Naive thymus-derived CD4-positive, alpha-beta T cell (primary cell): ENCODE measurements around the gene MFSD8. TPM values are rescaled to one million over a fixed set of nuclear protein-coding genes. Genes with fewer than 3 reads are reported as not detected.
A peak's percentile ranks its signal among the peaks of the same experiment; 100 is the strongest.
"Not testable (repeated sequence)": the region's sequence is repeated elsewhere in the genome, so short reads cannot be mapped to it uniquely, and the experiment has no call there.

Experiments
- ATAC-seq: fragments of 150-1000 bp; cut with Tn5 transposase; 2 replicates; pipeline ENCODE4 v1.10.0; 2021; ENCODE audit warnings: mild to moderate bottlenecking, moderate library complexity
- CTCF ChIA-PET: fragments of 350-600 bp; sonication (Branson Sonifier 250); formaldehyde crosslinking; loops from one replicate; lab custom pipeline; 2021; ENCODE audit warnings: antibody characterized with exemption; lab: Charles Lee
- POLR2A ChIA-PET: fragments of 350-600 bp; sonication (Branson Sonifier 250); formaldehyde crosslinking; loops from one replicate; lab custom pipeline; 2021; ENCODE audit warnings: antibody characterized with exemption, inconsistent platforms; lab: Charles Lee
- DNase-seq, 9 donors: peaks; one replicate each; pipeline versions ENCODE4 v3.0.0 to v3.0.0-alpha.2; 2020 to 2022; ENCODE audit warnings: mixed read lengths in 1 of 9
- H3K27ac ChIP-seq: one replicate; pipeline ENCODE4 v1.7.0; 2013; ENCODE audit warnings: mild to moderate bottlenecking, low read depth, low read length, moderate library complexity
- H3K27me3 ChIP-seq, 2 donors: one replicate each; pipeline ENCODE4 v1.7.0; 2013; ENCODE audit warnings: low read length in 2 of 2, mild to moderate bottlenecking in 2 of 2, moderate library complexity in 2 of 2; ENCODE audit not compliant: control insufficient read depth in 2 of 2, insufficient read depth in 2 of 2
- H3K36me3 ChIP-seq, 3 experiments: 1 replicate in 2 of 3; 2 replicates in 1 of 3; pipeline ENCODE4 v1.7.0; 2013; ENCODE audit warnings: low read length in 3 of 3, mild to moderate bottlenecking in 3 of 3, moderate library complexity in 1 of 3; ENCODE audit not compliant: insufficient read depth in 3 of 3, control insufficient read depth in 2 of 3
- H3K4me1 ChIP-seq, 2 donors: one replicate each; pipeline ENCODE4 v1.7.0; 2013; ENCODE audit warnings: low read length in 2 of 2, mild to moderate bottlenecking in 2 of 2, moderate library complexity in 1 of 2; ENCODE audit not compliant: control insufficient read depth in 2 of 2, insufficient read depth in 2 of 2
- H3K4me3 ChIP-seq: 2 replicates; pipeline ENCODE4 v1.7.0; 2013; ENCODE audit warnings: mild to moderate bottlenecking, low read length
- H3K9me3 ChIP-seq, 3 experiments: 1 replicate in 2 of 3; 2 replicates in 1 of 3; pipeline ENCODE4 v1.7.0; 2013; ENCODE audit warnings: low read length in 3 of 3; ENCODE audit not compliant: control insufficient read depth in 2 of 3
- H3K27ac Mint-ChIP-seq, 9 donors: one replicate each; pipeline ENCODE4 v1.8.0; 2020 to 2022; ENCODE audit warnings: mixed read lengths in 9 of 9, mild to moderate bottlenecking in 8 of 9, moderate library complexity in 5 of 9, inconsistent platforms in 2 of 9
- H3K27me3 Mint-ChIP-seq, 5 donors: one replicate each; pipeline ENCODE4 v1.8.0; 2021 to 2022; ENCODE audit warnings: mixed read lengths in 5 of 5, mild to moderate bottlenecking in 1 of 5
- H3K36me3 Mint-ChIP-seq, 5 donors: one replicate each; pipeline ENCODE4 v1.8.0; 2020 to 2022; ENCODE audit warnings: mixed read lengths in 5 of 5, mild to moderate bottlenecking in 3 of 5, inconsistent platforms in 1 of 5
- H3K4me1 Mint-ChIP-seq, 7 donors: one replicate each; pipeline ENCODE4 v1.8.0; 2020 to 2022; ENCODE audit warnings: mixed read lengths in 7 of 7, mild to moderate bottlenecking in 3 of 7, inconsistent platforms in 1 of 7
- H3K4me3 Mint-ChIP-seq, 10 donors: one replicate each; pipeline ENCODE4 v1.8.0; 2020 to 2022; ENCODE audit warnings: mild to moderate bottlenecking in 10 of 10, mixed read lengths in 10 of 10, moderate library complexity in 6 of 10, inconsistent platforms in 2 of 10
- H3K9me3 Mint-ChIP-seq, 11 donors: one replicate each; pipeline ENCODE4 v1.8.0; 2020 to 2022; ENCODE audit warnings: mixed read lengths in 11 of 11, mild to moderate bottlenecking in 4 of 11, inconsistent platforms in 1 of 11, moderate library complexity in 1 of 11
- intact Hi-C, 2 donors: fragments of 100-400 bp; cut with micrococcal nuclease; formaldehyde crosslinking; loops; one replicate each; pipeline ENCODE4 v1.15.1; 2023
- polyA plus RNA-seq, 2 donors: library from polyadenylated mRNA; unstranded; fragments of 300-500 nt; fragmentation: Illumina TruSeq; gene quantifications; one replicate each; pipeline ENCODE4 v1.2.3, GENCODE V29; 2021
- total RNA-seq, 6 experiments: library from RNA in 5 of 6; stranded (reverse) in 5 of 6; gene quantifications; 1 replicate in 5 of 6; 2 replicates in 1 of 6; pipeline ENCODE4 v1.2.3 and lab custom pipeline; 2021 to 2026

Gene MFSD8
- total and polyA plus RNA-seq, 7 experiments from 2014 or later = 6.8 to 54.5 (median 20.7) TPM

DNA sequence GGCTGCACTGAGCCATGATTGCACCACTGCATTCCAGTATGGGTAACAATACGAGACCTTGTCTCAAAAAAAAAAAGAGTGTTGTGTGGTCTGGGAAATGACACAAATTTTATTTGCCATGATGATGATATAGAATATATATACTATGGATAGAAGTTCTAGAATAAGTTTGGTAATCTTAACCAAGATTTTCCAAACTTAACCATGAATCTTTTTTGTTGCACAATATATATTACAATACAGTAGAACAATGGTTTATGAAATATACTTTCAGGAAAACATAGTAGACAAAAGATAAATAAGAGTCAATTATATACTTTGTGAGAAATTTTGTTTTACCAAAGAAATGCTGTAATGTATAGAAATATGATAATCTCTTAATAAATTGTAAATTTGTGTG lies 34.8 kb downstream of the MFSD8 start:
- Histone ChIP-seq H3K36me3 (peaks cover 0 to 20% (median 0%) of the 10 kb centered on the region in 3 experiments), H3K9me3 (no peaks in the 10 kb centered on the region), H3K4me3 (no peak overlapping the region), H3K27me3 (no peaks in the 10 kb centered on the region), H3K27ac (no peak overlapping the region), H3K4me1 (no peaks in the 10 kb centered on the region)
- peaks cover 0 to 2% (median 0%) of the 10 kb centered on the region in 7 donors for H3K4me1 Mint-ChIP-seq
- ChIA-PET POLR2A (no interaction called here), CTCF (interaction anchor here (0.7 kb wide), 1 partner anchor 63 kb away, joined by 4 read pairs; no protein-coding TSS in a partner anchor)
- intact Hi-C loops = no loop called here
- no peaks in the 10 kb centered on the region for H3K27me3 Mint-ChIP-seq
- DNase-seq (no peak), ATAC-seq (no peak)
- H3K9me3 Mint-ChIP-seq = peaks cover 0 to 6% (median 0%) of the 10 kb centered on the region in 11 donors
- H3K27ac Mint-ChIP-seq = no peak overlapping the region
- peaks cover 3 to 41% (median 18%) of the 10 kb centered on the region in 5 donors for H3K36me3 Mint-ChIP-seq
- H3K4me3 Mint-ChIP-seq = no peak overlapping the region

GRCh38 chr4:127925720-127926119 lies 39.3 kb downstream of the MFSD8 start:
- peaks cover 14 to 68% (median 36%) of the 10 kb centered on the region in 5 donors for H3K36me3 Mint-ChIP-seq
- DNase-seq, H3K4me1 ChIP-seq, POLR2A ChIA-PET, H3K4me3 Mint-ChIP-seq, intact Hi-C loops, H3K9me3 ChIP-seq, H3K27ac ChIP-seq, ATAC-seq, CTCF ChIA-PET, H3K4me3 ChIP-seq, H3K4me1 Mint-ChIP-seq, H3K27me3 ChIP-seq, H3K9me3 Mint-ChIP-seq, H3K27me3 Mint-ChIP-seq: not testable (repeated sequence)
- H3K27ac Mint-ChIP-seq = peak overlapping the region in 1 of 9 donors; percentile 29
- H3K36me3 ChIP-seq = peaks cover 0 to 28% (median 4%) of the 10 kb centered on the region in 3 experiments

DNA sequence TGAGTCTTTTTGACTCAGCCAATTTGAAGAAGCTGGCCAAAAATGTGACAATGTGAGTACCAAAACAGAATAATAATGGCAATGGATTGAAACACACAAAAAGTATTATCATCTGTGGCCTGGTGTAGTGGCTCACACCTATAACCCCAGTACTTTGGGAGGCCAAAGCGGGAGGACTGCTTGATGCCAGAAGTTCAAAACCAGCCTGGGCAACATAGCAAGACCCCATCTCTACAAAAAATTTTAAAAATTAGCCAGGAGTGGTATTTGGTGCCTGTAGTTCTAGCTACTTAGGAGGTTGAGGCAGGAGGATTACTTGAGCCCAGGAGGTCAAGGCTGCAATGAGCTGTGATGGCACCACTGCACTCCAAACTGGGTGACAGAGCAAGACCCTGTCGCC lies 42.7 kb downstream of the MFSD8 start:
- intact Hi-C loops = no loop called here
- CTCF ChIA-PET = interaction anchor here (0.7 kb wide), 1 partner anchor 596 kb away, joined by 4 read pairs; no protein-coding TSS in a partner anchor
- no peaks in the 10 kb centered on the region for H3K27me3 ChIP-seq
- no peak for DNase-seq
- Mint-ChIP-seq H3K36me3 (peaks cover 14 to 65% (median 45%) of the 10 kb centered on the region in 5 donors), H3K4me3 (no peak overlapping the region), H3K27me3 (no peaks in the 10 kb centered on the region), H3K9me3 (peaks cover 0 to 6% (median 0%) of the 10 kb centered on the region in 11 donors), H3K4me1 (peaks cover 0 to 9% (median 0%) of the 10 kb centered on the region in 7 donors), H3K27ac (no peak overlapping the region)
- H3K4me3 ChIP-seq = no peak overlapping the region
- no peak overlapping the region for H3K27ac ChIP-seq
- no peak for ATAC-seq
- no peaks in the 10 kb centered on the region for H3K4me1 ChIP-seq
- no peaks in the 10 kb centered on the region for H3K9me3 ChIP-seq
- peaks cover 4 to 26% (median 10%) of the 10 kb centered on the region in 3 experiments for H3K36me3 ChIP-seq
- POLR2A ChIA-PET = interaction anchor here (0.6 kb wide), 1 partner anchor 147 kb away, joined by 3 read pairs; no protein-coding TSS in a partner anchor

GRCh38 chr4:127920521-127920920 lies 44.5 kb downstream of the MFSD8 start:
- no peak for DNase-seq
- peaks cover 11 to 57% (median 36%) of the 10 kb centered on the region in 5 donors for H3K36me3 Mint-ChIP-seq
- H3K27ac Mint-ChIP-seq = no peak overlapping the region
- peaks cover 0 to 2% (median 0%) of the 10 kb centered on the region in 11 donors for H3K9me3 Mint-ChIP-seq
- Histone ChIP-seq H3K4me3 (no peak overlapping the region), H3K36me3 (peaks cover 4 to 21% (median 10%) of the 10 kb centered on the region in 3 experiments), H3K9me3 (no peaks in the 10 kb centered on the region), H3K27ac (no peak overlapping the region), H3K4me1 (no peaks in the 10 kb centered on the region), H3K27me3 (no peaks in the 10 kb centered on the region)
- peaks cover 0 to 9% (median 0%) of the 10 kb centered on the region in 7 donors for H3K4me1 Mint-ChIP-seq
- ChIA-PET POLR2A (no interaction called here), CTCF (no interaction called here)
- ATAC-seq = no peak
- intact Hi-C loops = loop anchor here in 1 of 2 donors (2.0 kb wide), 1 partner anchor 14 kb away; no protein-coding TSS in a partner anchor
- H3K4me3 Mint-ChIP-seq = no peak overlapping the region
- no peaks in the 10 kb centered on the region for H3K27me3 Mint-ChIP-seq

- H3K27ac ChIP-seq = no peak overlapping the region
- ChIA-PET CTCF (no interaction called here), POLR2A (no interaction called here)
- no peaks in the 10 kb centered on the region for H3K4me1 Mint-ChIP-seq
- peaks cover 4 to 19% (median 10%) of the 10 kb centered on the region in 3 experiments for H3K36me3 ChIP-seq
- no peak overlapping the region for H3K4me3 Mint-ChIP-seq
- H3K27me3 ChIP-seq = no peaks in the 10 kb centered on the region
- intact Hi-C loops = no loop called here
- peaks cover 0 to 1% (median 0%) of the 10 kb centered on the region in 11 donors for H3K9me3 Mint-ChIP-seq
- no peak for DNase-seq
- H3K9me3 ChIP-seq = no peaks in the 10 kb centered on the region
- peaks cover 0 to 33% (median 19%) of the 10 kb centered on the region in 5 donors for H3K36me3 Mint-ChIP-seq
- peaks cover 0 to 4% (median 0%) of the 10 kb centered on the region in 5 donors for H3K27me3 Mint-ChIP-seq
- H3K4me1 ChIP-seq = no peaks in the 10 kb centered on the region
- ATAC-seq = no peak
- no peak overlapping the region for H3K4me3 ChIP-seq
- peak overlapping the region in 1 of 9 donors; percentile 3 for H3K27ac Mint-ChIP-seq
These were observed 47.8 kb downstream of the MFSD8 start for GRCh38 chr4:127917151-127917550.

DNA sequence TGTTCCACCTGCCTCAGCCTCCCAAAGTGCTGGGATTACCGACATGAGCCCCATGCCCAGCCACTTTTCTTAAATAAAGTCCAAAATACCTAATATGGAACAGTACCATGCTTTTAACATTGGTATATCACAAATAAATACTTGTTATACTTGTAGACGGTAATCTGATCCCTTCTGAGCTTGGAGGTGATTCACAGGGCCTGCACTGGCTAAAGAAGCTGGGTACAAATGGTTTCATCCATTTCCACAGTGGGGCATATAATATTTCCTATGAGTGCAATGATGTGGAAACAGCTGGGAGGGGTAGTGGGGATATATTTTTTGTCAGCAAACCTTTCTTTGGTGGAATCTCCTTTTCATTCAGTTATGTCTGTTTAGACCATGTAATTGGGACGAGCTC lies 48.5 kb downstream of the MFSD8 start:
- Histone ChIP-seq H3K9me3 (no peaks in the 10 kb centered on the region), H3K36me3 (peaks cover 2 to 15% (median 10%) of the 10 kb centered on the region in 3 experiments), H3K27ac (no peak overlapping the region), H3K27me3 (no peaks in the 10 kb centered on the region), H3K4me1 (no peaks in the 10 kb centered on the region), H3K4me3 (no peak overlapping the region)
- Mint-ChIP-seq H3K9me3 (peaks cover 0 to 1% (median 0%) of the 10 kb centered on the region in 11 donors), H3K27ac (no peak overlapping the region), H3K4me3 (no peak overlapping the region), H3K36me3 (peaks cover 0 to 30% (median 19%) of the 10 kb centered on the region in 5 donors), H3K4me1 (no peaks in the 10 kb centered on the region), H3K27me3 (peaks cover 0 to 4% (median 0%) of the 10 kb centered on the region in 5 donors)
- CTCF ChIA-PET = no interaction called here
- POLR2A ChIA-PET = no interaction called here
- intact Hi-C loops = no loop called here
- DNase-seq (no peak), ATAC-seq (no peak)

DNA sequence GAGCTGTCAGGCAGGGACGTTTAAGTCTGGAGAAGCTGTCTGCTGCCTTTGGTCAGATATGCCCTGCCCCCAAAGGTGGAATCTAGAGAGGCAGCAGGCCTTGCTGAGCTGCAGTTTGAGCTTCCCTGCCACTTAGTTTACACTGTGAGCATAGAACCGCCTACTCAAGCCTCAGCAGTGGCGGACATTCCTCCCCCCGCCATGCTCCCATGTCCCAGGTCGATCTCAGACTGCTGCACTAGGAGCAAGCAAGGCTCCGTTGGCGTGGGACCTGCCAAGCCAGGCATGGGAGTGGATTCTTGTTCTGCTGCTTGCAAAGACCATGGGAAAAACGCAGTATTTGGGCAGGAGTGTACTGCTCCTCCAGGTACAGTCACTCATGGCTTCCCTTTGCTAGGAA lies 59.9 kb downstream of the MFSD8 start:
- intact Hi-C loops = no loop called here
- DNase-seq = no peak
- Histone ChIP-seq H3K4me1 (no peaks in the 10 kb centered on the region), H3K27ac (no peak overlapping the region), H3K36me3 (no peaks in the 10 kb centered on the region), H3K27me3 (no peaks in the 10 kb centered on the region), H3K9me3 (no peaks in the 10 kb centered on the region), H3K4me3 (no peak overlapping the region)
- H3K27ac Mint-ChIP-seq = no peak overlapping the region
- peaks cover 0 to 13% (median 5%) of the 10 kb centered on the region in 11 donors for H3K9me3 Mint-ChIP-seq
- no peak overlapping the region for H3K4me3 Mint-ChIP-seq
- CTCF ChIA-PET = no interaction called here
- POLR2A ChIA-PET = no interaction called here
- H3K36me3 Mint-ChIP-seq = peaks cover 0 to 12% (median 5%) of the 10 kb centered on the region in 5 donors
- H3K4me1 Mint-ChIP-seq = no peaks in the 10 kb centered on the region
- H3K27me3 Mint-ChIP-seq = no peaks in the 10 kb centered on the region
- ATAC-seq = no peak
